ENCODE data around the gene AP5Z1.

DNA sequence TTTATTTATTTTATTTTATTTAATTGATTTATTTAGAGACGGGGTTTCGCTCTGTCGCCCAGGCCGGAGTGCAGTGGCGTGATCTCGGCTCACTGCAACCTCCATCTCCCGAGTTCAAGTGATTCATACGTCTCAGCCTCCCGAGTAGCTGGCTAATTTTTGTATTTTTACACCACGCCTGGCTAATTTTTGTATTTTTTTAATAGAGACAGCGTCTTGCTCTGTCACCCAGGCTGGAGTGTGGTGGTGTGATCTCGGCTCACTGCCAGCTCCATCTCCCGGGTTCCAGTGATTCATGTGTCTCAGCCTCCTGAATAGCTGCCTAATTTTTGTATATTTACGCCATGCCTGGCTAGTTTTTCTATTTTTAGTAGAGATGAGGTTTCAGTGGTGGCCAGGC lies 34.2 kb downstream of the AP5Z1 start:
- TF ChIP-seq, protein P1, sequence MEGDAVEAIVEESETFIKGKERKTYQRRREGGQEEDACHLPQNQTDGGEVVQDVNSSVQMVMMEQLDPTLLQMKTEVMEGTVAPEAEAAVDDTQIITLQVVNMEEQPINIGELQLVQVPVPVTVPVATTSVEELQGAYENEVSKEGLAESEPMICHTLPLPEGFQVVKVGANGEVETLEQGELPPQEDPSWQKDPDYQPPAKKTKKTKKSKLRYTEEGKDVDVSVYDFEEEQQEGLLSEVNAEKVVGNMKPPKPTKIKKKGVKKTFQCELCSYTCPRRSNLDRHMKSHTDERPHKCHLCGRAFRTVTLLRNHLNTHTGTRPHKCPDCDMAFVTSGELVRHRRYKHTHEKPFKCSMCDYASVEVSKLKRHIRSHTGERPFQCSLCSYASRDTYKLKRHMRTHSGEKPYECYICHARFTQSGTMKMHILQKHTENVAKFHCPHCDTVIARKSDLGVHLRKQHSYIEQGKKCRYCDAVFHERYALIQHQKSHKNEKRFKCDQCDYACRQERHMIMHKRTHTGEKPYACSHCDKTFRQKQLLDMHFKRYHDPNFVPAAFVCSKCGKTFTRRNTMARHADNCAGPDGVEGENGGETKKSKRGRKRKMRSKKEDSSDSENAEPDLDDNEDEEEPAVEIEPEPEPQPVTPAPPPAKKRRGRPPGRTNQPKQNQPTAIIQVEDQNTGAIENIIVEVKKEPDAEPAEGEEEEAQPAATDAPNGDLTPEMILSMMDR (IDR thresholded peaks at IDR 0.05) = no peak
- TF ChIP-seq POLR2A (IDR thresholded peaks at IDR 0.05; ENCODE audit: low read depth) (no peak), EP300 (IDR thresholded peaks at IDR 0.05) (no peak)

All from esophagus muscularis mucosa (tissue), 4 donors.